Endothelial cell of umbilical vein (primary cell): Measurements from ENCODE around the gene WDR93.

Experiments
- EZH2 ChIP-seq: IDR thresholded peaks from 2 replicates; pipeline ENCODE4 v1.6.1; 2012; ENCODE audit warnings: borderline replicate concordance, low read depth, mild to moderate bottlenecking, moderate library complexity, low read length, inconsistent platforms; ENCODE audit not compliant: severe bottlenecking
- FOS ChIP-seq: IDR thresholded peaks from 2 replicates; pipeline ENCODE4 v1.6.1; 2011; ENCODE audit warnings: mild to moderate bottlenecking, low read length, moderate library complexity, borderline replicate concordance; ENCODE audit not compliant: insufficient read depth
- GATA2 ChIP-seq: IDR thresholded peaks from 2 replicates; pipeline ENCODE4 v1.7.0; 2011; ENCODE audit warnings: low read depth, mild to moderate bottlenecking, moderate library complexity, mixed read lengths, low read length; ENCODE audit not compliant: insufficient read length, insufficient read depth
- JUN ChIP-seq: IDR thresholded peaks from 2 replicates; pipeline ENCODE4 v1.6.1; 2011; ENCODE audit warnings: borderline replicate concordance, low read depth; ENCODE audit not compliant: insufficient read length, insufficient read depth
- MAX ChIP-seq: IDR thresholded peaks from 2 replicates; pipeline ENCODE4 v1.6.1; 2011; ENCODE audit not compliant: insufficient read depth, insufficient read length
- MYC ChIP-seq: IDR thresholded peaks from one replicate; pipeline ENCODE4 v1.6.1; 2011; ENCODE audit warnings: mild to moderate bottlenecking, low read depth, low read length
- POLR2A ChIP-seq: IDR thresholded peaks from 2 replicates; pipeline ENCODE4 v1.6.1; 2012; ENCODE audit warnings: low read depth, mild to moderate bottlenecking, control low read depth, low read length
- POLR2AphosphoS5 ChIP-seq: IDR thresholded peaks from 2 replicates; pipeline ENCODE4 v1.6.1; 2012; ENCODE audit warnings: low read depth, mild to moderate bottlenecking, control low read depth, low read length, moderate library complexity; ENCODE audit not compliant: insufficient read depth
- TF ChIP-seq, protein P1 (sequence below), 2 donors: IDR thresholded peaks; 1 replicate in 1 of 2; 2 replicates in 1 of 2; pipeline ENCODE4 v1.5.1; 2011; ENCODE audit warnings: low read length in 2 of 2, mild to moderate bottlenecking in 2 of 2, moderate library complexity in 2 of 2, control low read depth in 1 of 2, inconsistent platforms in 1 of 2, low read depth in 1 of 2; ENCODE audit not compliant: insufficient read depth in 1 of 2; ENCODE audit errors: extremely low read depth in 1 of 2

DNA sequence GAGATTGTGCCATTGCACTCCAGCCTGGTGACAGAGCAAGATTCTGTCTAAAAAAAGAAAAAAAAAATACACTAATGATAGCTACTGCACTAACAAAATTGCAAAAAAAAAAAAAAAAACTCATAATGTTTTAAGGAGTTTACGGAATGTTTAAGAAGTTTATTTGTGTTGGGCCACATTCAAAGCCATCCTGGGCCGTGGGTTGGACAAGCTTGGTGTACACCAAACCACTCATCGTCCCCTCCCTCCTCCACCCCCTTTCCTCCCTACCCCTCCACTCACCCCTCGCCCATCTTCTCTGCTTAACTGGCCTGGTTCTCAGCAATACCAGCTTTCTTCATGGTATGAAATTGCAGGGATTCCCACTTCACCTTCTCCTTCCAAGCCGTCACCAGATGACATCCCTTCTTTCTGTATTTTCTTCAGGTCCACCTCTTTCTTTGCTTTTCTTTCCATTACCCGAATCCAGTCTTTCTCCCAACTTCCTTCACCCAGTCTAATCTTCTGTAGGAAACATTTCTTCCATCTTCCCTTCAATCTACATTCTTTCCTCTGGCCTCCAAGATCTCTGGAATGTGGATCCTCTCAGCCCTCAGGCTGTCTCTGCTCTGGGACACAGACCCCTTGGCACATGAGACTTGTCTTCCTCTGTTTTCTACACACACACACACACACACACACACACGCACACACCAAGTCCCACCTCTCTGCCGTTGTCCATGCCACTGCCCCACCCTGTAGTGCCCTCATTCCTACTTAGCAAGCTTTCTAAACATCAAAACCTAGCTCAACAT is 63.9 kb downstream of the WDR93 start:
- TF ChIP-seq EZH2 = no peak
- TF ChIP-seq POLR2A = no peak
- TF ChIP-seq, protein P1, sequence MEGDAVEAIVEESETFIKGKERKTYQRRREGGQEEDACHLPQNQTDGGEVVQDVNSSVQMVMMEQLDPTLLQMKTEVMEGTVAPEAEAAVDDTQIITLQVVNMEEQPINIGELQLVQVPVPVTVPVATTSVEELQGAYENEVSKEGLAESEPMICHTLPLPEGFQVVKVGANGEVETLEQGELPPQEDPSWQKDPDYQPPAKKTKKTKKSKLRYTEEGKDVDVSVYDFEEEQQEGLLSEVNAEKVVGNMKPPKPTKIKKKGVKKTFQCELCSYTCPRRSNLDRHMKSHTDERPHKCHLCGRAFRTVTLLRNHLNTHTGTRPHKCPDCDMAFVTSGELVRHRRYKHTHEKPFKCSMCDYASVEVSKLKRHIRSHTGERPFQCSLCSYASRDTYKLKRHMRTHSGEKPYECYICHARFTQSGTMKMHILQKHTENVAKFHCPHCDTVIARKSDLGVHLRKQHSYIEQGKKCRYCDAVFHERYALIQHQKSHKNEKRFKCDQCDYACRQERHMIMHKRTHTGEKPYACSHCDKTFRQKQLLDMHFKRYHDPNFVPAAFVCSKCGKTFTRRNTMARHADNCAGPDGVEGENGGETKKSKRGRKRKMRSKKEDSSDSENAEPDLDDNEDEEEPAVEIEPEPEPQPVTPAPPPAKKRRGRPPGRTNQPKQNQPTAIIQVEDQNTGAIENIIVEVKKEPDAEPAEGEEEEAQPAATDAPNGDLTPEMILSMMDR (IDR thresholded peaks at IDR 0.05; ENCODE audit: extremely low read depth in 1 of 2, insufficient read depth in 1 of 2, low read depth in 1 of 2, low read length in 2 of 2) = no peak
- TF ChIP-seq POLR2AphosphoS5 = no peak
- no peak for TF ChIP-seq JUN
- TF ChIP-seq FOS = no peak
- TF ChIP-seq MAX = no peak
- TF ChIP-seq GATA2 = no peak
- TF ChIP-seq MYC = no peak
